Fibroblast of pulmonary artery (primary cell): Measurements from ENCODE around the gene TPO.
"Not testable (repeated sequence)": the region's sequence is repeated elsewhere in the genome, so short reads cannot be mapped to it uniquely, and the experiment has no call there.

ENCODE experiments used
- DNase-seq: peaks from one replicate; pipeline ENCODE4 v3.0.0-alpha.2; 2010; ENCODE audit warnings: low read depth
- H3K4me3 ChIP-seq: replicated peaks from 2 replicates; pipeline ENCODE4 v1.5.1; 2011; ENCODE audit warnings: low read depth, mild to moderate bottlenecking, control low read depth, low read length, moderate library complexity
- CTCF ChIP-seq: IDR thresholded peaks from 2 replicates; pipeline ENCODE4 v1.5.1; 2011; ENCODE audit warnings: mild to moderate bottlenecking, control low read depth, low read length, inconsistent platforms; ENCODE audit errors: missing control alignments

Gene TPO

GRCh38 chr2:1487758-1488157 lies 74.5 kb downstream of the TPO start:
- no peak overlapping the region for H3K4me3 ChIP-seq
- no peak for DNase-seq
- no peak for TF ChIP-seq CTCF

GRCh38 chr2:1488181-1488671 lies 75.0 kb downstream of the TPO start:
- DNase-seq: no peak
- H3K4me3 ChIP-seq: no peak overlapping the region
- no peak for TF ChIP-seq CTCF

GRCh38 chr2:1488851-1489250 lies 75.6 kb downstream of the TPO start:
- no peak for DNase-seq
- H3K4me3 ChIP-seq: no peak overlapping the region
- TF ChIP-seq CTCF: no peak

GRCh38 chr2:1489486-1489885 lies 76.2 kb downstream of the TPO start:
- no peak for TF ChIP-seq CTCF
- DNase-seq: no peak

GRCh38 chr2:1490381-1490780 lies 77.1 kb downstream of the TPO start:
- DNase-seq, H3K4me3 ChIP-seq: not testable (repeated sequence)

More at GRCh38 chr2:1489486-1489885, 76.2 kb downstream of the TPO start:
- no peak overlapping the region for H3K4me3 ChIP-seq

GRCh38 chr2:1491751-1492150 lies 78.5 kb downstream of the TPO start:
- no peak overlapping the region for H3K4me3 ChIP-seq
- DNase-seq: no peak
- no peak for TF ChIP-seq CTCF

GRCh38 chr2:1492231-1492630 lies 79.0 kb downstream of the TPO start:
- not testable (repeated sequence) for H3K4me3 ChIP-seq, DNase-seq

- DNase-seq: no peak
- no peak for TF ChIP-seq CTCF
- H3K4me3 ChIP-seq: no peak overlapping the region
Observed at GRCh38 chr2:1492711-1493430, 79.6 kb downstream of the TPO start.
